Measurements from ENCODE around the gene ZMIZ2. TPM values are rescaled to one million over a fixed set of nuclear protein-coding genes. Genes with fewer than 3 reads are reported as not detected.
"Not testable (repeated sequence)": the region's sequence is repeated elsewhere in the genome, so short reads cannot be mapped to it uniquely, and the experiment has no call there.

Gene ZMIZ2, protein sequence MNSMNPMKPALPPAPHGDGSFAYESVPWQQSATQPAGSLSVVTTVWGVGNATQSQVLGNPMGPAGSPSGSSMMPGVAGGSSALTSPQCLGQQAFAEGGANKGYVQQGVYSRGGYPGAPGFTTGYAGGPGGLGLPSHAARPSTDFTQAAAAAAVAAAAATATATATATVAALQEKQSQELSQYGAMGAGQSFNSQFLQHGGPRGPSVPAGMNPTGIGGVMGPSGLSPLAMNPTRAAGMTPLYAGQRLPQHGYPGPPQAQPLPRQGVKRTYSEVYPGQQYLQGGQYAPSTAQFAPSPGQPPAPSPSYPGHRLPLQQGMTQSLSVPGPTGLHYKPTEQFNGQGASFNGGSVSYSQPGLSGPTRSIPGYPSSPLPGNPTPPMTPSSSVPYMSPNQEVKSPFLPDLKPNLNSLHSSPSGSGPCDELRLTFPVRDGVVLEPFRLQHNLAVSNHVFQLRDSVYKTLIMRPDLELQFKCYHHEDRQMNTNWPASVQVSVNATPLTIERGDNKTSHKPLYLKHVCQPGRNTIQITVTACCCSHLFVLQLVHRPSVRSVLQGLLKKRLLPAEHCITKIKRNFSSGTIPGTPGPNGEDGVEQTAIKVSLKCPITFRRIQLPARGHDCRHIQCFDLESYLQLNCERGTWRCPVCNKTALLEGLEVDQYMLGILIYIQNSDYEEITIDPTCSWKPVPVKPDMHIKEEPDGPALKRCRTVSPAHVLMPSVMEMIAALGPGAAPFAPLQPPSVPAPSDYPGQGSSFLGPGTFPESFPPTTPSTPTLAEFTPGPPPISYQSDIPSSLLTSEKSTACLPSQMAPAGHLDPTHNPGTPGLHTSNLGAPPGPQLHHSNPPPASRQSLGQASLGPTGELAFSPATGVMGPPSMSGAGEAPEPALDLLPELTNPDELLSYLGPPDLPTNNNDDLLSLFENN
- total RNA-seq (10 to 100 TPM; 64.5 to 96.6 TPM), polyA plus RNA-seq (10 to 100 TPM; 11.6 to 69.9 TPM)
- long read RNA-seq, donor 1, partial matches to known transcripts, result 25 of 32 reads
- long read RNA-seq, donor 1, other reads (novel, unspliced or antisense), result 7 of 32 reads
- long read RNA-seq, donor 2, partial matches to known transcripts, result 8 of 23 reads
- long read RNA-seq, donor 2, other reads (novel, unspliced or antisense), result 14 of 23 reads

DNA sequence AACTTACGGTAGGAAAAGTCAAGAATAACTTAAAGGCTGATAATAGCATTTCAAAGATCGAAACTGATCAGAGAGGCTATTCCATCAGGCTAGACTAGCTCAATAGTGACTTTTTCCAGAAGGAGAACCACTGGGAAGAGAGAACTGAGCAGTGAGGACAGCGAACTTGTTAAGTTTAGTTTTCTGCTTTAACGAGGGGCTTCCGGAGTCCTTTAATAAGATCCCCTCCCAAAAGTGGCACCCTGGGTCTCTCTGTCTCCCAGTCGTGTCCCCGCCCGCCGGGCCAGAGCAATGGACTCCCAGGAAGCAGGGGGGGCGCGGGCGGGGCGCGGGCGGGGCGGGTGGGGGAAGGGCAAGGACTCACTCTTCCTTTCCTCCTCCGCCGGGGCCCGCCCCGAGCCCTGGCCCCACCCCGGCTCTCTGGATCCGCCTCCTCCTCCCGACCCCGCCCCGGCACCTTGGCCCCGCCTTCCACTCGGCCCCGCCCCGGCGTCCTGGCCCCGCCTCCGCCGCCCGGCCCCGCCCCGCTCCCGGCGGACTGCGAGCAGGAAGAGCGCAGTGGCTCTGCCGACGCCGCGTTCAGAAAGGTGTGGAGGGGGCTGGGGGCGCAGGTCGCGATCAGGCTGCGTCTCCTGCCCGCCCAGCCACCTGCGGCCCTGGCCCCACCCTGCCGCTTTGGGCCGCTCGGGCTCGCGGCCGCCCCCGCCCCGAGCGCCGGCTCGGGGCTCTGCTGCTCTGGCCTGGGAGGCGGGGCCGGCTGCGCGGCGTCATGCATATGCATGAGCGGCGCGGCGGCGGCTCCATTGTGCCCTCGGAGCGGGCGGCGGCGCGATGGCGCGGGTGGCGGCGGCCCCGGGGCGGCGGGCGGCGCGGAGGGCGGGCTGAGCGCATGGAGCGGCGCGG lies at the start of gene ZMIZ2:
ZMIZ2 (plus strand) TSS at position 803 of the 903 bp plus-strand sequence. CDS start 7,403 bp downstream, outside the sequence.
- intact Hi-C loops (cut with DNase I), result loop anchor here in 1 of 2 donors (2.0 to 10.0 kb wide), 4 partner anchors 49 to 141 kb away; partner anchors contain the start of genes H2AZ2, OGDH and PPIA

DNA sequence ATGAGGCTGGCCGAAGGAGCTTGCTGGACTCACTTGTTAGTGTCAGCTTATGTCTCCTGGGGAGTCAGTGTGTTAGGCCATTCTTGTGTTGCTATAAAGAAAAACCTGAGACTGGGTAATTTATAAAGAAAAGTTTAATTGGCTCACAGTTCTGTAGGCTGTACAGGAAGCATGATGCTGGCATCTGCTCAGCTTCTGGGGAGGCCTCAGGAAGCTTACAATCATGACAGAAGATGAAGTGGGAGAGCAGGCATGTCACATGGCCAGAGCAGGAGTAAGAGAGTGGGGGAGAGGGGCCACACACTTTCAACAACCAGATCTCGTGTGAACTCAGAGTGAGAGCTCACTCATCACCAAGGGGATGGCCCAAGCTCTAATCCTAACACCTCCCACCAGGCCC lies 49.0 kb upstream of the ZMIZ2 start:
- DNase-seq; intact Hi-C loops (cut with DNase I); H3K4me3 ChIP-seq (ENCODE audit: low read length in 2 of 2); H3K27ac ChIP-seq (ENCODE audit: low read depth in 1 of 2, low read length in 2 of 2); H3K9me3 ChIP-seq (ENCODE audit: control insufficient read depth, low read length); H3K27me3 ChIP-seq (ENCODE audit: control insufficient read depth in 1 of 2, insufficient read depth in 2 of 2, low read length in 1 of 2); ATAC-seq (ENCODE audit: low FRiP score); H3K4me1 ChIP-seq (ENCODE audit: control insufficient read depth in 1 of 2, insufficient read depth in 2 of 2, low read length in 2 of 2): not testable (repeated sequence)
- 88 to 93% methylated on average over 2 of the region's 2 CpGs for WGBS, 2 donors
- H3K36me3 ChIP-seq (ENCODE audit: control insufficient read depth in 1 of 2, insufficient read depth in 2 of 2, low read length in 1 of 2), result peaks cover 2 to 17% of the 10 kb centered on the region in 2 donors

More for the DNA sequence above, at the start of gene ZMIZ2:
- 1% methylated on average over 51 to 92 of the region's 92 CpGs for WGBS, 2 donors
- peak; percentile 95 to 97 for DNase-seq
- Histone ChIP-seq H3K9me3 (ENCODE audit: control insufficient read depth, low read length) (no peaks in the 10 kb centered on the region), H3K36me3 (ENCODE audit: control insufficient read depth in 1 of 2, insufficient read depth in 2 of 2, low read length in 1 of 2) (no peaks in the 10 kb centered on the region), H3K4me3 (ENCODE audit: low read length in 2 of 2) (peak within 1 kb of the TSS; percentile 90 to 97), H3K4me1 (ENCODE audit: control insufficient read depth in 1 of 2, insufficient read depth in 2 of 2, low read length in 2 of 2) (no peaks in the 10 kb centered on the region), H3K27me3 (ENCODE audit: control insufficient read depth in 1 of 2, insufficient read depth in 2 of 2, low read length in 1 of 2) (no peaks in the 10 kb centered on the region), H3K27ac (ENCODE audit: low read depth in 1 of 2, low read length in 2 of 2) (peak within 1 kb of the TSS; percentile 92 to 98)
- ATAC-seq (ENCODE audit: low FRiP score), result peak; percentile 98

DNA sequence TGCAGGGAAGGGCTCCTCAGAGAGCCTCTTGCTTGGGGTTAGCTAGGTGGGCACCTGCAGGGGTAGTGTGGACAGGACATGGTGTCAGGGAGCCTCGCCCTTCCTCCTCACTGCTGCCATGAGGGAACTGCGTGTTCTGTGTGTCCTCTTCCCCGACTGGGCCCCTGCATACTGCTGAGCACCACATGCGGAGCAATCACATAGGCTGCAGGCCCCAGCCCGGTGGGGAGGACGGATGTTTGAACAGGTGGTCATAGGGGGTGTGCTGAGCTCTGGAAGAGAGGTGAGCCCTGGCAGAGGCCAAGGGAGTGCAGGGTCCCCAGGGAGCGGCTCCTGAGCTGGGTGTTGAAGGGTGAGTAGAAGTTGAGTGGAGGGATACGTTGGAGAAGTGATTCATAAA lies 48.3 kb upstream of the ZMIZ2 start:
- Histone ChIP-seq H3K27ac (ENCODE audit: low read depth in 1 of 2, low read length in 2 of 2) (no peak overlapping the region), H3K4me3 (ENCODE audit: low read length in 2 of 2) (no peak overlapping the region), H3K36me3 (ENCODE audit: control insufficient read depth in 1 of 2, insufficient read depth in 2 of 2, low read length in 1 of 2) (peaks cover 2 to 17% of the 10 kb centered on the region in 2 donors), H3K9me3 (ENCODE audit: control insufficient read depth, low read length) (no peaks in the 10 kb centered on the region), H3K4me1 (ENCODE audit: control insufficient read depth in 1 of 2, insufficient read depth in 2 of 2, low read length in 2 of 2) (no peaks in the 10 kb centered on the region), H3K27me3 (ENCODE audit: control insufficient read depth in 1 of 2, insufficient read depth in 2 of 2, low read length in 1 of 2) (no peaks in the 10 kb centered on the region)
- intact Hi-C loops (cut with DNase I), result no loop called here
- ATAC-seq (ENCODE audit: low FRiP score), result no peak
- DNase-seq, result peak in 1 of 2 donors; percentile 58
- 84 to 88% methylated on average over 8 of the region's 8 CpGs for WGBS, 2 donors

DNA sequence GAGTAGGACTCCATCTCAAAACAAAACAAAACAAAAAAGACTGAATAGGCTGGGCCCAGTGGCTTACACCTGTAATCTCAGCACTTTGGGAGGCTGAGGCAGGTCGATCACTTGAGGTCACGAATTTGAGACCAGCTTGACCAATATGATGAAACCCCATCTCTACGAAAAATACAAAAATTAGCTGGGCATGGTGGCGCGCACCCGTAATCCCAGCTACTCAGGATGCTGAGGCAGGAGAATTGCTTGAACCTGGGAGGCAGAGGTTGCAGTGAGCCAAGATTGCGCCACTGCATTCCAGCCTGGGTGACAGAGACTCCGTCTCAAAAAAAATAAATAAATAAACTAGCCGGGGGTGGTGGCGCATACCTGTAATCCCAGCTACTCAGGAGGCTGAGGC lies 45.3 kb upstream of the ZMIZ2 start:
- H3K27ac ChIP-seq (ENCODE audit: low read depth in 1 of 2, low read length in 2 of 2); H3K9me3 ChIP-seq (ENCODE audit: control insufficient read depth, low read length); H3K4me3 ChIP-seq (ENCODE audit: low read length in 2 of 2); intact Hi-C loops (cut with DNase I); ATAC-seq (ENCODE audit: low FRiP score); H3K4me1 ChIP-seq (ENCODE audit: control insufficient read depth in 1 of 2, insufficient read depth in 2 of 2, low read length in 2 of 2); H3K27me3 ChIP-seq (ENCODE audit: control insufficient read depth in 1 of 2, insufficient read depth in 2 of 2, low read length in 1 of 2); H3K36me3 ChIP-seq (ENCODE audit: control insufficient read depth in 1 of 2, insufficient read depth in 2 of 2, low read length in 1 of 2): not testable (repeated sequence)
- peak in 1 of 2 donors; percentile 31 for DNase-seq
- 96% methylated on average over 10 of the region's 10 CpGs for WGBS, 2 donors

DNA sequence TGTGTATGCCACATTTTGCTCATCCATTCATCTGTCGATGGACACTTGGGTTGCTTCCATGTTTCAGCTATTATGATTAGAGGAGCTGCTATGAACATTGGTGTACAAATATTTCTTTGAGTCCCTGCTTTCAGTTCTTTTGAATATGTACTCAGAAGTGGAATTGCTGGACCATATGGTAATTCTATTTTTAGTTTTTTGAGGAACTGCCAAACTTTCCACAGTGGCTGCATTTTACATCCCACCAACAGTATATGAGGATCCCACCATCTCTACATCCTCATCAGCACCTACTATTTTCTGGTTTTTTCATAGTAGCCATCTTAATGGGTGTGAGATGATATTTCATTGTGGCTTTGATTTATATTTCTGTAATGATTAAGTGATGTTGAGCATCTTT lies 44.7 kb upstream of the ZMIZ2 start:
- no peak for ATAC-seq (ENCODE audit: low FRiP score)
- Histone ChIP-seq H3K4me1 (ENCODE audit: control insufficient read depth in 1 of 2, insufficient read depth in 2 of 2, low read length in 2 of 2) (no peaks in the 10 kb centered on the region), H3K27me3 (ENCODE audit: control insufficient read depth in 1 of 2, insufficient read depth in 2 of 2, low read length in 1 of 2) (no peaks in the 10 kb centered on the region), H3K36me3 (ENCODE audit: control insufficient read depth in 1 of 2, insufficient read depth in 2 of 2, low read length in 1 of 2) (peaks cover 0 to 5% of the 10 kb centered on the region in 2 donors), H3K27ac (ENCODE audit: low read depth in 1 of 2, low read length in 2 of 2) (no peak overlapping the region), H3K4me3 (ENCODE audit: low read length in 2 of 2) (no peak overlapping the region), H3K9me3 (ENCODE audit: control insufficient read depth, low read length) (no peaks in the 10 kb centered on the region)
- 78 to 82% methylated on average over 1 of the region's 1 CpG for WGBS, 2 donors
- no peak for DNase-seq
- intact Hi-C loops (cut with DNase I), result no loop called here

DNA sequence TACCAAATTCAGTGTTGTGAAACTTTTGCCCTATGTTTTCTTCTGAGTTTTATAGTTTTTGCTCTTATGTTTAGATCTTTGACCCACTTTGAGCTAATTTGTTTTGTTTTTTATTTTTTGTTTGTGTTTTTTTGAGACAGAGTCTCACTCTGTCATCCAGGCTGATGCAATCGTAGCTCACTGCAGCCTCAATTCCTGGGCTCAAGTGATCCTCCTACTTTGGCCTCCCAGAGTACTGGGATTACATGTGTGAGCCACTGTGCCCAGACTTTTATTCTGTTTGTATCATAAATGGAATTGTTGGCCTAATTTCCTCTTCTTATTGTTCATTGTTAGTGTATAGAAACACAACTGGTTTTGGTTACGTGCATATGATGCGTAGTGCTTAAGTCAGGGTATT lies 43.2 kb upstream of the ZMIZ2 start:
- H3K36me3 ChIP-seq (ENCODE audit: control insufficient read depth in 1 of 2, insufficient read depth in 2 of 2, low read length in 1 of 2), result peaks cover 0 to 2% of the 10 kb centered on the region in 2 donors
- H3K9me3 ChIP-seq (ENCODE audit: control insufficient read depth, low read length), result no peaks in the 10 kb centered on the region
- H3K27me3 ChIP-seq (ENCODE audit: control insufficient read depth in 1 of 2, insufficient read depth in 2 of 2, low read length in 1 of 2), result no peaks in the 10 kb centered on the region
- no peak overlapping the region for H3K27ac ChIP-seq (ENCODE audit: low read depth in 1 of 2, low read length in 2 of 2)
- DNase-seq (no peak), ATAC-seq (ENCODE audit: low FRiP score) (no peak)
- no peak overlapping the region for H3K4me3 ChIP-seq (ENCODE audit: low read length in 2 of 2)
- intact Hi-C loops (cut with DNase I), result no loop called here
- H3K4me1 ChIP-seq (ENCODE audit: control insufficient read depth in 1 of 2, insufficient read depth in 2 of 2, low read length in 2 of 2), result no peaks in the 10 kb centered on the region
- 85 to 98% methylated on average over 3 of the region's 3 CpGs for WGBS, 2 donors

DNA sequence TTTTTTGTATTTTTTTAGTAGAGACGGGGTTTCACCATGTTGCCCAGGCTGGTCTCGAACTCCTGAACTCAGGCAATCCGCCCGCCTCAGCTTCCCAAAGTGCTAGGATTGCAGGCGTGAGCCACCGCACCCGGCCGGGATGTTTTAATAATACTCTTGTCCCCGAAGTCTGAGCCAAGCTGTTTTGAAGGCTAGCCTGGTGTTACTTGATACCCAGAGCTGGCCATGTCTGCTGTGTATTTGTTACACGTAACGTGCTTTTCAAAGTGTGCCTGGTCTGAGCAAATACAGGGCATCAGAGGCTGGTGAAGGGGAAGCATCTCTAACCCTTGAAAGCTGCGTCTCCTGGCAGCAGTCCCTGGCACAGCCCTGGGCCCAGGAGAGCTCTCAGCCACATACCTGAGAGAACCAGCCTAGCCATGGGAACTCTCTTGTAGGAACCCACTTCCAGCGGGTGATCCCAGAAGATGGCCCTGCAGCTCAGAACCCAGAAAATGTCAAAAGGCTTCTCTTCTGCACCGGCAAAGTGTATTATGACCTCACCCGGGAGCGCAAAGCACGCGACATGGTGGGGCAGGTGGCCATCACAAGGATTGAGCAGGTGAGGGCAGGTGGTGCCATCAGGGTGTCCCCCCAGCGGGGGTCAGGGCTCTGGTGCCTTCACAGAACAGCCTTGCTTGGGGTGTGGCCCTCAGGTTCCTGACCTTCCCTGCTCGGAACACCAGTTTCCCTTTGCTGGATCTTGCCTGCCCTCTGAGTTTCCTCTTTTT lies 41.7 kb upstream of the ZMIZ2 start:
- no peak overlapping the region for H3K4me3 ChIP-seq (ENCODE audit: low read length in 2 of 2)
- ATAC-seq (ENCODE audit: low FRiP score) (no peak), DNase-seq (peak in 1 of 2 donors; percentile 68)
- no peaks in the 10 kb centered on the region for H3K9me3 ChIP-seq (ENCODE audit: control insufficient read depth, low read length)
- H3K36me3 ChIP-seq (ENCODE audit: control insufficient read depth in 1 of 2, insufficient read depth in 2 of 2, low read length in 1 of 2), result no peaks in the 10 kb centered on the region
- 92 to 94% methylated on average over 20 of the region's 20 CpGs for WGBS, 2 donors
- H3K4me1 ChIP-seq (ENCODE audit: control insufficient read depth in 1 of 2, insufficient read depth in 2 of 2, low read length in 2 of 2), result no peaks in the 10 kb centered on the region
- no peaks in the 10 kb centered on the region for H3K27me3 ChIP-seq (ENCODE audit: control insufficient read depth in 1 of 2, insufficient read depth in 2 of 2, low read length in 1 of 2)
- no peak overlapping the region for H3K27ac ChIP-seq (ENCODE audit: low read depth in 1 of 2, low read length in 2 of 2)
- intact Hi-C loops (cut with DNase I), result no loop called here
